A549 (cell line): ENCODE data around the gene DTX4.

Source experiments
- CEBPB ChIP-seq, 2 experiments: fragments of >200 bp in 1 of 2; sonication (Bioruptor Twin) in 1 of 2; formaldehyde crosslinking in 1 of 2; IDR thresholded peaks; 2 replicates each; pipeline ENCODE4 v1.6.1; 2012 to 2016
- CHD4 ChIP-seq: fragments of 200-600 bp; sonication (generic); IDR thresholded peaks from 2 replicates; pipeline ENCODE4 v1.6.1; 2016; ENCODE audit warnings: antibody characterized with exemption, mild to moderate bottlenecking, borderline replicate concordance
- CTCF ChIP-seq: fragments of >200 bp; sonication (Bioruptor Twin); formaldehyde crosslinking; IDR thresholded peaks from 3 replicates; pipeline ENCODE4 v1.5.1; 2016
- EP300 ChIP-seq, 2 experiments: fragments of >200 bp; sonication (Bioruptor Twin); formaldehyde crosslinking; IDR thresholded peaks; 2 replicates in 1 of 2; 3 replicates in 1 of 2; pipeline ENCODE4 v1.6.1; 2016 to 2017
- MAFK ChIP-seq: fragments of 450-650 bp; IDR thresholded peaks from 2 replicates; pipeline ENCODE4 v1.6.1; 2014; ENCODE audit not compliant: partially characterized antibody
- PHF8 ChIP-seq: fragments of 200-600 bp; sonication (generic); IDR thresholded peaks from 2 replicates; pipeline ENCODE4 v1.6.1; 2016; ENCODE audit warnings: low read depth, mild to moderate bottlenecking, antibody characterized with exemption, moderate library complexity, borderline replicate concordance
- POLR2A ChIP-seq: IDR thresholded peaks from 2 replicates; pipeline ENCODE4 v1.6.1; 2012; ENCODE audit warnings: mild to moderate bottlenecking, low read length
- RAD21 ChIP-seq, 2 experiments: fragments of >200 bp in 1 of 2; sonication (Bioruptor Twin) in 1 of 2; formaldehyde crosslinking in 1 of 2; IDR thresholded peaks in 1 of 2; conservative IDR thresholded peaks in 1 of 2; 2 replicates in 1 of 2; 3 replicates in 1 of 2; pipeline ENCODE4 v1.6.1; 2012 to 2018; ENCODE audit warnings: inconsistent platforms in 1 of 2
- REST ChIP-seq: fragments of 200-600 bp; sonication (generic); IDR thresholded peaks from 2 replicates; pipeline ENCODE4 v1.6.1; 2016; ENCODE audit warnings: antibody characterized with exemption, mild to moderate bottlenecking, moderate library complexity
- ZFP36 ChIP-seq: fragments of 450-650 bp; IDR thresholded peaks from 2 replicates; pipeline ENCODE4 v1.6.1; 2014; ENCODE audit warnings: borderline replicate concordance; ENCODE audit not compliant: partially characterized antibody
- ZNF302 ChIP-seq: fragments of 250-450 bp; sonication (Bioruptor Pico); IDR thresholded peaks from 2 replicates; pipeline ENCODE4 v1.9.0; 2021; ENCODE audit warnings: inconsistent platforms, mild to moderate bottlenecking, moderate library complexity

- TF ChIP-seq ZFP36 (no peak), POLR2A (no peak), CTCF (no peak), EP300 (IDR thresholded peaks at IDR 0.05) (no peak), CEBPB (IDR thresholded peaks at IDR 0.05) (no peak), CHD4 (no peak), REST (no peak), PHF8 (no peak), ZNF302 (CRISPR knock-in tag) (no peak), MAFK (no peak), RAD21 (conservative IDR thresholded peaks at IDR 0.05 in 1 of 2, IDR thresholded peaks at IDR 0.05 in 1 of 2) (no peak)
Measured at GRCh38 chr11:59222464-59223060, 50.6 kb downstream of the DTX4 start.
